K562 (cell line): ENCODE measurements around the gene PTPRT. TPM values are rescaled to one million over a fixed set of nuclear protein-coding genes. Genes with fewer than 3 reads are reported as not detected.

Experiments
- ATAC-seq: fragments of 200-7000 bp; cut with Tn5 transposase; 3 replicates; pipeline ENCODE4 v1.9.1; 2020; ENCODE audit warnings: moderate library complexity
- BruUV-seq: library from RNA; stranded (reverse); fragments of 400-500 nt; replicated peaks from 2 replicates; lab custom pipeline; 2021; lab: Mats Ljungman, UMichigan
- CTCF ChIA-PET: fragments of 300-600 bp; formaldehyde crosslinking; extraction: SDS; loops from one replicate; lab custom pipeline; 2021; ENCODE audit warnings: low intra/inter-chr PET ratio; lab: Yijun Ruan, JAX
- POLR2A ChIA-PET: fragments of 300-600, 350-650 bp; sonication (Branson Sonifier 250); formaldehyde crosslinking; extraction: SDS; loops from one replicate; lab custom pipeline; 2021; ENCODE audit warnings: antibody characterized with exemption, inconsistent platforms; lab: Yijun Ruan, JAX
- DNase-seq, 4 experiments: peaks; one replicate each; pipeline versions ENCODE4 v3.0.0 to v3.0.0-alpha.2; 2011 to 2018; ENCODE audit warnings: low spot score in 3 of 4, mixed read lengths in 3 of 4; ENCODE audit errors: extremely low read depth in 1 of 4
- FAIRE-seq: peaks from 2 replicates; lab custom pipeline; 2011; peaks lifted over from hg19 to GRCh38; lab: Jason Lieb, UNC
- H2AFZ ChIP-seq: 2 replicates; pipeline ENCODE4 v1.6.0; 2011; ENCODE audit warnings: low read depth, low read length, control low read depth, inconsistent platforms
- H3K27ac ChIP-seq: fragments of 200-600 bp; 3 replicates; pipeline ENCODE4 v1.8.0; 2011; ENCODE audit warnings: low read depth, mild to moderate bottlenecking, control low read depth, inconsistent platforms, low read length, moderate library complexity, mixed read lengths; ENCODE audit errors: extremely low read depth
- H3K27me3 ChIP-seq, 2 experiments: fragments of 300-600 bp in 1 of 2; 2 replicates in 1 of 2; 3 replicates in 1 of 2; pipeline versions ENCODE4 v1.6.0 to v1.8.0; 2011; ENCODE audit warnings: inconsistent platforms in 2 of 2, low read length in 2 of 2, mild to moderate bottlenecking in 1 of 2, mixed read lengths in 1 of 2, moderate library complexity in 1 of 2; ENCODE audit not compliant: control insufficient read depth in 2 of 2, insufficient read depth in 2 of 2
- H3K36me3 ChIP-seq: fragments of 300-600 bp; 3 replicates; pipeline ENCODE4 v1.8.0; 2011; ENCODE audit warnings: mild to moderate bottlenecking, low read length, inconsistent platforms; ENCODE audit not compliant: control insufficient read depth, insufficient read depth
- H3K4me1 ChIP-seq, 2 experiments: fragments of 200-600 bp in 1 of 2; replicated peaks in 1 of 2; 2 replicates in 1 of 2; 3 replicates in 1 of 2; pipeline versions ENCODE4 v1.5.1 to v1.8.0; 2011; ENCODE audit warnings: inconsistent platforms in 2 of 2, low read length in 2 of 2, mild to moderate bottlenecking in 1 of 2, mixed read lengths in 1 of 2, moderate library complexity in 1 of 2; ENCODE audit not compliant: control insufficient read depth in 2 of 2, insufficient read depth in 2 of 2
- H3K4me2 ChIP-seq: 2 replicates; pipeline ENCODE4 v1.6.1; 2011; ENCODE audit warnings: low read length, control low read depth, inconsistent platforms, mixed read lengths; ENCODE audit not compliant: insufficient read depth
- H3K4me3 ChIP-seq: fragments of 200-600 bp; sonication (generic), shearing (Covaris generic); 2 replicates; pipeline ENCODE4 v1.5.1; 2016; ENCODE audit warnings: control low read depth, inconsistent platforms
- H3K79me2 ChIP-seq: fragments of 200-600 bp; 3 replicates; pipeline ENCODE4 v1.8.0; 2011; ENCODE audit warnings: low read length, inconsistent platforms; ENCODE audit not compliant: control insufficient read depth, insufficient read depth
- H3K9ac ChIP-seq, 2 experiments: 2 replicates each; pipeline versions ENCODE4 v1.6.0 to v1.6.1; 2011; ENCODE audit warnings: low read depth in 2 of 2, low read length in 2 of 2, control low read depth in 1 of 2, inconsistent platforms in 1 of 2, mild to moderate bottlenecking in 1 of 2, mixed read lengths in 1 of 2; ENCODE audit not compliant: insufficient read depth in 1 of 2
- H3K9me1 ChIP-seq: one replicate; pipeline ENCODE4 v1.6.0; 2011; ENCODE audit warnings: inconsistent platforms, mild to moderate bottlenecking, low read length, moderate library complexity; ENCODE audit not compliant: control insufficient read depth, insufficient read depth
- H3K9me3 ChIP-seq: replicated peaks from 2 replicates; pipeline ENCODE4 v1.5.1; 2011; ENCODE audit warnings: low read depth, low read length, inconsistent platforms; ENCODE audit not compliant: control insufficient read depth, insufficient read depth
- H4K20me1 ChIP-seq: replicated peaks from 2 replicates; pipeline ENCODE4 v1.6.1; 2011; ENCODE audit warnings: low read length, inconsistent platforms, mixed read lengths; ENCODE audit not compliant: control insufficient read depth, insufficient read depth
- BRF1 ChIP-seq: IDR thresholded peaks from 3 replicates; pipeline ENCODE4 v1.6.1; 2011; ENCODE audit warnings: borderline replicate concordance, mild to moderate bottlenecking; ENCODE audit not compliant: insufficient read length; ENCODE audit errors: extremely low read depth
- POLR2H ChIP-seq: IDR thresholded peaks from 2 replicates; pipeline ENCODE4 v1.6.1; 2016; ENCODE audit warnings: missing genetic modification characterization, low read depth, mild to moderate bottlenecking, control low read depth, missing compliant biosample characterization, moderate library complexity
- USF2 ChIP-seq: sonication (generic); formaldehyde crosslinking; IDR thresholded peaks from 2 replicates; pipeline ENCODE4 v1.5.0; 2020; ENCODE audit warnings: missing genetic modification reagents
- whole genome bisulfite sequencing: fragments of 100-300 bp; shearing (Covaris generic); methylation state at CpG from one replicate; pipeline ENCODE4 v1.1.6; 2016; ENCODE audit warnings: low coverage, mixed read lengths; ENCODE audit not compliant: insufficient coverage; ENCODE audit errors: missing lambda C conversion rate; 5-methylcytosine and 5-hydroxymethylcytosine counted together
- in situ Hi-C: fragments of 300-500 bp; cut with MboI; formaldehyde crosslinking; loops from 4 replicates; pipeline ENCODE4 v1.15.0; 2018; ENCODE audit warnings: inconsistent platforms, mixed read lengths
- intact Hi-C: fragments of 100-400 bp; cut with micrococcal nuclease; formaldehyde crosslinking; loops from 2 replicates; pipeline ENCODE4 v1.14.2; 2022
- polyA plus RNA-seq, 8 experiments: library from polyadenylated mRNA; depleted of rRNA in 4 of 8; stranded (reverse) in 5 of 8; unstranded in 3 of 8; fragments of >200 nt; fragmentation: Nextera tagmentation in 2 of 8; fragmentation: Illumina TruSeq in 1 of 8; extraction: Ambion mirVana in 2 of 8; extraction: Trizol in 1 of 8; gene quantifications; 2 replicates each; pipeline versions ENCODE4 v1.2.1 to v1.2.3, GENCODE V29; 2011 to 2014; ENCODE audit warnings: inconsistent platforms in 1 of 8, missing spikeins in 1 of 8
- total RNA-seq, 7 experiments: library from RNA; depleted of rRNA in 6 of 7; stranded (reverse); fragments of >200 nt in 6 of 7; fragmentation: Illumina TruSeq in 2 of 7; extraction: Trizol in 2 of 7; gene quantifications; 2 replicates each; pipeline versions ENCODE4 v1.2.1 to v1.2.3, GENCODE V29; 2011 to 2021; ENCODE audit warnings: low replicate concordance in 1 of 7
- TF ChIP-seq, protein P1 (sequence below), 2 experiments: fragments of 150-350 bp in 1 of 2; IDR thresholded peaks; 2 replicates each; pipeline ENCODE4 v1.6.1; 2012 to 2016; ENCODE audit warnings: low read depth in 2 of 2, low read length in 2 of 2, mild to moderate bottlenecking in 1 of 2, moderate library complexity in 1 of 2
- TF ChIP-seq, protein P2 (sequence below): sonication (generic); formaldehyde crosslinking; IDR thresholded peaks from 2 replicates; pipeline ENCODE4 v1.8.0; 2022; ENCODE audit warnings: mild to moderate bottlenecking, missing genetic modification reagents

PTPRT gene
- total and polyA plus RNA-seq, 9 of the 15 experiments (the other 6 are each of a cell fraction or from before 2014, with no cell fraction given) = not detected

DNA sequence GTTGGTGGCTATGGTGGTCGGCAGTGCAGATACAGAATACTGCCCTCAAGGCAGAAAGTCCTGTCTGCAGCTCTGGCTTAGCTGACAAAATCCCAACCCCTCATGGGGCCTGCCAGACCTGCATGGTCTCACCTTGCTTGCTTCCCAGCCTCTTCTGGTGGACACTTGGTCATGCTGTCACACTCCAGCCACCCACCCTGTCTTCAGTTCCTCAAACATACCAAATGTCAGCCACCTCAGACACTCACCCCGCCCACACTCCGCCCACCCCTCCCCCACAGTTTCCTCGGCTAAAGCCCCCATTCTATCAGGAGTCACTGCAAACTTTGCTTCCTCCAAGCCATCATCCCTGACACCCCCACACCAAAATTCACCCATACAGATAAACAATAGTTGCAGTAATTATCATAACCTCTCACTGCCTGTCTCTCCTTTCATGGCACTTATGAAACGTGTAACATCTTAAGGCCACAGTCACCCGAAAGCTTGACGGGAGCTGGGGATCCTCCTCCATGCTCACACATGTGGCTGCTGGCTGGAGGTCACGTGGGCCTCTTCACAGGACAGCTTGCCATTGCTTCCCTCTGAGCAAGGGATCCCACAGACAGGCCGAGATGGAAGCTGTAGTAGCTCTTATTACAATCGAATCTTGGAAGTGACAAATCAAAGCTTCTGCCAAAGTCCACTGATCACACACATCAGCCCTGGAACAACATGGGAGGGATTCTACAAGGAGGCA lies 202.2 kb downstream of the PTPRT start:
- TF ChIP-seq BRF1 (no peak), USF2 (peak; percentile 39; the same call in 1 of the 2 replicates), POLR2H (tag) (no peak)
- TF ChIP-seq, protein P1, sequence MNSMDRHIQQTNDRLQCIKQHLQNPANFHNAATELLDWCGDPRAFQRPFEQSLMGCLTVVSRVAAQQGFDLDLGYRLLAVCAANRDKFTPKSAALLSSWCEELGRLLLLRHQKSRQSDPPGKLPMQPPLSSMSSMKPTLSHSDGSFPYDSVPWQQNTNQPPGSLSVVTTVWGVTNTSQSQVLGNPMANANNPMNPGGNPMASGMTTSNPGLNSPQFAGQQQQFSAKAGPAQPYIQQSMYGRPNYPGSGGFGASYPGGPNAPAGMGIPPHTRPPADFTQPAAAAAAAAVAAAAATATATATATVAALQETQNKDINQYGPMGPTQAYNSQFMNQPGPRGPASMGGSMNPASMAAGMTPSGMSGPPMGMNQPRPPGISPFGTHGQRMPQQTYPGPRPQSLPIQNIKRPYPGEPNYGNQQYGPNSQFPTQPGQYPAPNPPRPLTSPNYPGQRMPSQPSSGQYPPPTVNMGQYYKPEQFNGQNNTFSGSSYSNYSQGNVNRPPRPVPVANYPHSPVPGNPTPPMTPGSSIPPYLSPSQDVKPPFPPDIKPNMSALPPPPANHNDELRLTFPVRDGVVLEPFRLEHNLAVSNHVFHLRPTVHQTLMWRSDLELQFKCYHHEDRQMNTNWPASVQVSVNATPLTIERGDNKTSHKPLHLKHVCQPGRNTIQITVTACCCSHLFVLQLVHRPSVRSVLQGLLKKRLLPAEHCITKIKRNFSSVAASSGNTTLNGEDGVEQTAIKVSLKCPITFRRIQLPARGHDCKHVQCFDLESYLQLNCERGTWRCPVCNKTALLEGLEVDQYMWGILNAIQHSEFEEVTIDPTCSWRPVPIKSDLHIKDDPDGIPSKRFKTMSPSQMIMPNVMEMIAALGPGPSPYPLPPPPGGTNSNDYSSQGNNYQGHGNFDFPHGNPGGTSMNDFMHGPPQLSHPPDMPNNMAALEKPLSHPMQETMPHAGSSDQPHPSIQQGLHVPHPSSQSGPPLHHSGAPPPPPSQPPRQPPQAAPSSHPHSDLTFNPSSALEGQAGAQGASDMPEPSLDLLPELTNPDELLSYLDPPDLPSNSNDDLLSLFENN (IDR thresholded peaks at IDR 0.05; ENCODE audit: low read depth in 2 of 2, low read length in 2 of 2) = no peak
- TF ChIP-seq, protein P2, sequence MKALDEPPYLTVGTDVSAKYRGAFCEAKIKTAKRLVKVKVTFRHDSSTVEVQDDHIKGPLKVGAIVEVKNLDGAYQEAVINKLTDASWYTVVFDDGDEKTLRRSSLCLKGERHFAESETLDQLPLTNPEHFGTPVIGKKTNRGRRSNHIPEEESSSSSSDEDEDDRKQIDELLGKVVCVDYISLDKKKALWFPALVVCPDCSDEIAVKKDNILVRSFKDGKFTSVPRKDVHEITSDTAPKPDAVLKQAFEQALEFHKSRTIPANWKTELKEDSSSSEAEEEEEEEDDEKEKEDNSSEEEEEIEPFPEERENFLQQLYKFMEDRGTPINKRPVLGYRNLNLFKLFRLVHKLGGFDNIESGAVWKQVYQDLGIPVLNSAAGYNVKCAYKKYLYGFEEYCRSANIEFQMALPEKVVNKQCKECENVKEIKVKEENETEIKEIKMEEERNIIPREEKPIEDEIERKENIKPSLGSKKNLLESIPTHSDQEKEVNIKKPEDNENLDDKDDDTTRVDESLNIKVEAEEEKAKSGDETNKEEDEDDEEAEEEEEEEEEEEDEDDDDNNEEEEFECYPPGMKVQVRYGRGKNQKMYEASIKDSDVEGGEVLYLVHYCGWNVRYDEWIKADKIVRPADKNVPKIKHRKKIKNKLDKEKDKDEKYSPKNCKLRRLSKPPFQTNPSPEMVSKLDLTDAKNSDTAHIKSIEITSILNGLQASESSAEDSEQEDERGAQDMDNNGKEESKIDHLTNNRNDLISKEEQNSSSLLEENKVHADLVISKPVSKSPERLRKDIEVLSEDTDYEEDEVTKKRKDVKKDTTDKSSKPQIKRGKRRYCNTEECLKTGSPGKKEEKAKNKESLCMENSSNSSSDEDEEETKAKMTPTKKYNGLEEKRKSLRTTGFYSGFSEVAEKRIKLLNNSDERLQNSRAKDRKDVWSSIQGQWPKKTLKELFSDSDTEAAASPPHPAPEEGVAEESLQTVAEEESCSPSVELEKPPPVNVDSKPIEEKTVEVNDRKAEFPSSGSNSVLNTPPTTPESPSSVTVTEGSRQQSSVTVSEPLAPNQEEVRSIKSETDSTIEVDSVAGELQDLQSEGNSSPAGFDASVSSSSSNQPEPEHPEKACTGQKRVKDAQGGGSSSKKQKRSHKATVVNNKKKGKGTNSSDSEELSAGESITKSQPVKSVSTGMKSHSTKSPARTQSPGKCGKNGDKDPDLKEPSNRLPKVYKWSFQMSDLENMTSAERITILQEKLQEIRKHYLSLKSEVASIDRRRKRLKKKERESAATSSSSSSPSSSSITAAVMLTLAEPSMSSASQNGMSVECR (CRISPR knock-in tag) = no peak
- Histone ChIP-seq H3K9ac (no peak overlapping the region), H2AFZ (no peak overlapping the region), H3K9me1 (no peaks in the 10 kb centered on the region), H3K4me1 (no peaks in the 10 kb centered on the region), H3K79me2 (no peaks in the 10 kb centered on the region), H3K4me3 (no peak overlapping the region), H3K4me2 (no peak overlapping the region), H3K9me3 (no peaks in the 10 kb centered on the region), H3K27me3 (no peaks in the 10 kb centered on the region), H3K27ac (no peak overlapping the region), H3K36me3 (no peaks in the 10 kb centered on the region), H4K20me1 (no peaks in the 10 kb centered on the region; the same call in 1 of the 2 replicates)
- BruUV-seq = no TSS peak
- ChIA-PET POLR2A (interaction anchor here (0.6 kb wide), 1 partner anchor 10 kb away, joined by 3 read pairs; no protein-coding TSS in a partner anchor), CTCF (no interaction called here)
- DNase-seq (no peak), ATAC-seq (no peak), FAIRE-seq (no peak)
- WGBS = 1% methylated on average over 8 of the region's 10 CpGs
- intact Hi-C loops = no loop called here
- in situ Hi-C loops = no loop called here
